Activated CD4-positive, alpha-beta memory T cell treated with anti-CD3 and anti-CD28 coated beads, Interleukin-2, amount 10 ng/mL, durations not matched to agents 7 days and 5 days (primary cell): ENCODE measurements around the gene PLK5. TPM values are rescaled to one million over a fixed set of nuclear protein-coding genes. Genes with fewer than 3 reads are reported as not detected.

Source experiments
- CTCF ChIA-PET: fragments of 350-600 bp; sonication (Branson Sonifier 250); formaldehyde crosslinking; loops from one replicate; lab custom pipeline; 2021; ENCODE audit warnings: antibody characterized with exemption, inconsistent platforms; lab: Charles Lee
- POLR2A ChIA-PET: fragments of 350-600 bp; sonication (Branson Sonifier 250); formaldehyde crosslinking; loops from one replicate; lab custom pipeline; 2021; ENCODE audit warnings: antibody characterized with exemption; lab: Charles Lee
- DNase-seq: peaks from one replicate; pipeline ENCODE4 v3.0.0-alpha.2; 2020
- H3K27ac Mint-ChIP-seq: one replicate; pipeline ENCODE4 v1.8.0; 2021; ENCODE audit warnings: mild to moderate bottlenecking, mixed read lengths
- H3K27me3 Mint-ChIP-seq: one replicate; pipeline ENCODE4 v1.8.0; 2021; ENCODE audit warnings: mixed read lengths
- H3K36me3 Mint-ChIP-seq: one replicate; pipeline ENCODE4 v1.8.0; 2021; ENCODE audit warnings: low read depth, mixed read lengths
- H3K4me1 Mint-ChIP-seq: one replicate; pipeline ENCODE4 v1.8.0; 2021; ENCODE audit warnings: mixed read lengths
- H3K4me3 Mint-ChIP-seq: one replicate; pipeline ENCODE4 v1.8.0; 2021; ENCODE audit warnings: mild to moderate bottlenecking, mixed read lengths
- H3K9me3 Mint-ChIP-seq: one replicate; pipeline ENCODE4 v1.8.0; 2021; ENCODE audit warnings: mixed read lengths
- total RNA-seq, 2 experiments: library from RNA; stranded (reverse); gene quantifications; one replicate each; pipeline ENCODE4 v1.2.3, GENCODE V29; 2021

Gene PLK5
- total RNA-seq, 2 experiments from 2014 or later, result not detected

DNA sequence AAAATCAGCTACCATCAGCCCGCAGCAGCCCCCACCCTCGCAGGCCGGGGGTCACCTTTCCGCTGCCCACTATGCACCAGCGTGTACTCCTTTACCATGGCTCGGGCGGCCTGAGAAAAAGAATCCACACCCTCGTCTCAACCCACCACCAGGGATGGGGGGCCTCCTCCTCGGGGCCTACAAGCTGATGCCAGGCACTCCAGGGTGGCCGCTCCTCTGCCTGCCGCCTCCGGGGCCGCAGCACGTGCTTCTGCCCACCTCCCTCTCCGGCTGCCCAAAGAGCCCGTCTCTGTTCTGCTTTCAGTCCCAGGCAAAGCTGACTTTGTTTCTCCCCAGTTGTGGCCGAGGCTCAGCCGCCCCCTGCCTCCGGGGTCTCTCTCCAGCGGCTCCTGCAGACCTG lies 55.3 kb downstream of the PLK5 start:
- DNase-seq, result no peak
- ChIA-PET CTCF (no interaction called here), POLR2A (no interaction called here)
- H3K27me3 Mint-ChIP-seq, result no peaks in the 10 kb centered on the region
- H3K9me3 Mint-ChIP-seq, result no peaks in the 10 kb centered on the region
- peaks cover 30% of the 10 kb centered on the region for H3K36me3 Mint-ChIP-seq
- H3K4me3 Mint-ChIP-seq, result no peak overlapping the region
- no peaks in the 10 kb centered on the region for H3K4me1 Mint-ChIP-seq
- H3K27ac Mint-ChIP-seq, result no peak overlapping the region

DNA sequence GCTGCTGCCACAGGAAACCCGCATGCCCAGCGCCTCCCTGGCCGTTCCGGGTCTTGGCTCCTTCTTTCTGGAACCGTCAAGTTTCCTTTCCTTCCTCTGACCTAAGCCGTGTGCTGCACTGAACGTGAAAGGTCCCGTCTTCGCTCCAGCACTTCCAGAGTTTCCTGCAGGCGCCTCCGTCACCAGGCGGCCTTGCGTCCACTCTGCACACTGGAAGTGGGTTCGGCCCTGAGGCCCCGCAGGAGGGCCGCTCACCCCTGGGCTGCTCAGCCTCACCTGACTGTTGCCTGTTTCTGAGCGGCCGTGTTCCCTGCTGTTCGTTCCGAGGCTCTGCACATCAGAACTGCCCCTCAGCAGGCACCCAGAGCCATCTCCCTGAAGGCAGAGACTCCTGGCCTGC lies 56.5 kb downstream of the PLK5 start:
- CTCF ChIA-PET, result no interaction called here
- peaks cover 35% of the 10 kb centered on the region for H3K36me3 Mint-ChIP-seq
- POLR2A ChIA-PET, result no interaction called here

GRCh38 chr19:1580957-1581356 lies 57.1 kb downstream of the PLK5 start:
- Mint-ChIP-seq H3K4me3 (no peak overlapping the region), H3K27me3 (no peaks in the 10 kb centered on the region), H3K36me3 (peaks cover 39% of the 10 kb centered on the region), H3K4me1 (peaks cover 3% of the 10 kb centered on the region), H3K9me3 (no peaks in the 10 kb centered on the region), H3K27ac (no peak overlapping the region)
- ChIA-PET CTCF (no interaction called here), POLR2A (no interaction called here)
- no peak for DNase-seq

More for the DNA sequence above, 56.5 kb downstream of the PLK5 start:
- Mint-ChIP-seq H3K9me3 (no peaks in the 10 kb centered on the region), H3K27me3 (no peaks in the 10 kb centered on the region), H3K4me3 (no peak overlapping the region), H3K4me1 (no peaks in the 10 kb centered on the region), H3K27ac (no peak overlapping the region)
- DNase-seq, result no peak

GRCh38 chr19:1582201-1582600 lies 58.3 kb downstream of the PLK5 start:
- Mint-ChIP-seq H3K4me3 (no peak overlapping the region), H3K27me3 (no peaks in the 10 kb centered on the region), H3K4me1 (peaks cover 4% of the 10 kb centered on the region), H3K9me3 (no peaks in the 10 kb centered on the region), H3K36me3 (peaks cover 42% of the 10 kb centered on the region), H3K27ac (no peak overlapping the region)
- no peak for DNase-seq
- ChIA-PET POLR2A (no interaction called here), CTCF (no interaction called here)

DNA sequence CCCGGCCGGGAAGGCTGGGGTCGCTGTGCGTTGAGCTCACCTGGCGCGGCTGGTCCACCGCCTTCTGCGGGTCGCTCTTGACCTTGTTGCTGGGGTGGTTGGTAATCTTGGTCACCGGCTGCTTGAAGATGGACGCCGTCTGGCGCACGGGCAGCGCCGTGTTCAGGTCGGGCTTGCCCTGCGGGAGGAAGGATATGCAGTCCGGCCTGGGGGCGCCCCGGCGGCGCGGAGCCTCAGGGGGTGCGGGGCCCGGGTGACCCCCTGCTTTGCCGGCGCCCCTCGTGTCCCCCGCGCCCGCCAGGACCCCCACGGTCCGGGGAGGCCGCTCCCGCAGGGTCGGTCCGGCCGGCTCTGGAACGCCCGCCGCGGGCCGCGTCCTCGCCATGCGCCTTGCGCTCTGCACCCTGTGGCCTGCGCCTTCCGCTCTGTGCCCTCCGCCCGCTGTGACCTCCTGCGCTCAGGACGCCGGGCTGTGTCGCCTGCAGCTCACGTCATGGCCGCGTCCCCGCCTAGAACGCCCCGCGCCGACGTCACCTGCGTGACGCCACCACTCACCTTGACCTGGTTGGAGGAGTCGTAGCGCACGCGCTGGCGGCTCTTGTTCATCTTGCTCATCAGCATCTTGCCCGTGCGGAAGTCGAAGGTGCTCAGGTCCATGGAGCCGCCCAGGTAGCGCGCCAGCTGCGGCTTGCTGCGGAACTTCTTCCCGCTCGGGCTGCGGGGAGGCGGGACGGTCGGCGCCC lies 60.8 kb downstream of the PLK5 start:
- no peaks in the 10 kb centered on the region for H3K9me3 Mint-ChIP-seq
- DNase-seq, result no peak
- peaks cover 46% of the 10 kb centered on the region for H3K36me3 Mint-ChIP-seq
- ChIA-PET POLR2A (interaction anchor here (1.2 to 1.5 kb wide), 2 partner anchors 8 to 21 kb away, joined by 4 to 6 read pairs; partner anchors contain the start of gene MBD3), CTCF (no interaction called here)
- H3K27me3 Mint-ChIP-seq, result no peaks in the 10 kb centered on the region
- H3K4me1 Mint-ChIP-seq, result peaks cover 12% of the 10 kb centered on the region
- no peak overlapping the region for H3K4me3 Mint-ChIP-seq
- H3K27ac Mint-ChIP-seq, result no peak overlapping the region

DNA sequence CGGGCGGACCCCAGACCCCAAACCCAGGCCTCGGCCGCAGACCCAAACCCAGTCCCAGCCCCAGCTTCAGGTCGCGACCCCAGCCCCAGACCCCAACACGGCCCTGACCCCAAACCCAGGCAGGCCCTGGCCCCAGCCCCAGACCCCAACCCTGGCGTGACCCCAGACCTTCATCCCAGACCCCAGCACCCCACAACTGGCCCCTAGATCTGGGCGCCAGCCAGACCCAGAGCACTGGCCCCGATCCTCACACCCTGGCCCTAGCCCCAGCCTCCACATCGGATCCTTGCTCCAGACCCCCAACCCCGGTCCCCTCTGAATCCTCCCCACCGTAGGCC lies 61.3 kb downstream of the PLK5 start:
- ChIA-PET POLR2A (interaction anchor here (0.8 kb wide), 1 partner anchor 113 kb away, joined by 3 read pairs; no protein-coding TSS in a partner anchor), CTCF (no interaction called here)
- DNase-seq, result no peak
- Mint-ChIP-seq H3K27ac (no peak overlapping the region), H3K4me1 (peaks cover 13% of the 10 kb centered on the region), H3K4me3 (no peak overlapping the region), H3K27me3 (no peaks in the 10 kb centered on the region), H3K9me3 (no peaks in the 10 kb centered on the region), H3K36me3 (peaks cover 43% of the 10 kb centered on the region)

Other genes with a start within 250 kb of the PLK5 start
- 10 to 100 TPM; 45.9 to 50.1 TPM for gene FAM174C, start 248.5 kb upstream of the PLK5 start, total RNA-seq
- gene EFNA2, start 238.2 kb upstream of the PLK5 start, total RNA-seq, result not detected
- gene NDUFS7, start 140.2 kb upstream of the PLK5 start, total RNA-seq, result 100 to 1,000 TPM; 107 to 109 TPM
- gene GAMT, start 122.5 kb upstream of the PLK5 start, total RNA-seq, result 10 to 100 TPM; 13.2 to 13.8 TPM
- gene DAZAP1, start 116.5 kb upstream of the PLK5 start, total RNA-seq, result 100 to 1,000 TPM; 194 to 218 TPM
- gene RPS15, start 85.7 kb upstream of the PLK5 start, total RNA-seq, result 1,000 to 10,000 TPM; 1,378 to 1,409 TPM
- under 1 TPM in 1 of 2 experiments, not detected in 1; 0.03 TPM for gene APC2, start 74.0 kb upstream of the PLK5 start, total RNA-seq
- gene C19orf25, start 44.9 kb upstream of the PLK5 start, total RNA-seq, result 10 to 100 TPM; 38.4 to 38.5 TPM
- gene PCSK4, start 33.7 kb upstream of the PLK5 start, total RNA-seq, result 1 to 10 TPM; 2.5 to 3.6 TPM
- 1 to 10 TPM; 1.1 to 1.6 TPM for gene REEP6, start 32.9 kb upstream of the PLK5 start, total RNA-seq
- 1 to 10 TPM; 2.9 to 3.5 TPM for gene ADAMTSL5, start 11.1 kb upstream of the PLK5 start, total RNA-seq
- 1 to 10 TPM; 7.6 to 8.4 TPM for gene MEX3D, start 44.2 kb downstream of the PLK5 start, total RNA-seq
- gene MBD3, start 68.8 kb downstream of the PLK5 start, total RNA-seq, result 10 to 100 TPM; 63.6 to 66.8 TPM
- 100 to 1,000 TPM; 177 to 191 TPM for gene UQCR11, start 81.4 kb downstream of the PLK5 start, total RNA-seq
- gene TCF3, start 128.5 kb downstream of the PLK5 start, total RNA-seq, result 10 to 100 TPM; 67.3 to 71.2 TPM
- not detected for gene ONECUT3, start 229.4 kb downstream of the PLK5 start, total RNA-seq